GM12801 (cell line): Measurements from ENCODE around the gene ALMS1.

Experiments
- TF ChIP-seq, protein P1 (sequence below): IDR thresholded peaks from one replicate; pipeline ENCODE4 v1.5.1; 2011; ENCODE audit warnings: control low read depth; ENCODE audit not compliant: insufficient read length; ENCODE audit errors: extremely low read depth

Gene ALMS1

DNA sequence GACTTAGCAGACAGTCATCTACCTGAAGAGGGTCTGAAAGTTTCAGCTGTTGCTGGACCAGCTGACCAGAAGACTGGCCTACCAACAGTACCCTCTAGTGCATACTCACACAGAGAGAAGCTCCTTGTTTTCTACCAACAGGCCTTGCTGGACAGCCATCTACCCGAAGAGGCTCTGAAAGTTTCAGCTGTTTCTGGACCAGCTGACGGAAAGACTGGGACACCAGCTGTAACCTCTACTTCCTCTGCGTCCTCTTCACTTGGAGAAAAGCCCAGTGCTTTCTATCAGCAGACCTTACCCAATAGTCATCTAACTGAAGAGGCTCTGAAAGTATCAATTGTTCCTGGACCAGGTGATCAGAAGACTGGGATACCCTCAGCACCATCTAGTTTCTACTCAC is 63.2 kb downstream of the ALMS1 start:
- TF ChIP-seq, protein P1, sequence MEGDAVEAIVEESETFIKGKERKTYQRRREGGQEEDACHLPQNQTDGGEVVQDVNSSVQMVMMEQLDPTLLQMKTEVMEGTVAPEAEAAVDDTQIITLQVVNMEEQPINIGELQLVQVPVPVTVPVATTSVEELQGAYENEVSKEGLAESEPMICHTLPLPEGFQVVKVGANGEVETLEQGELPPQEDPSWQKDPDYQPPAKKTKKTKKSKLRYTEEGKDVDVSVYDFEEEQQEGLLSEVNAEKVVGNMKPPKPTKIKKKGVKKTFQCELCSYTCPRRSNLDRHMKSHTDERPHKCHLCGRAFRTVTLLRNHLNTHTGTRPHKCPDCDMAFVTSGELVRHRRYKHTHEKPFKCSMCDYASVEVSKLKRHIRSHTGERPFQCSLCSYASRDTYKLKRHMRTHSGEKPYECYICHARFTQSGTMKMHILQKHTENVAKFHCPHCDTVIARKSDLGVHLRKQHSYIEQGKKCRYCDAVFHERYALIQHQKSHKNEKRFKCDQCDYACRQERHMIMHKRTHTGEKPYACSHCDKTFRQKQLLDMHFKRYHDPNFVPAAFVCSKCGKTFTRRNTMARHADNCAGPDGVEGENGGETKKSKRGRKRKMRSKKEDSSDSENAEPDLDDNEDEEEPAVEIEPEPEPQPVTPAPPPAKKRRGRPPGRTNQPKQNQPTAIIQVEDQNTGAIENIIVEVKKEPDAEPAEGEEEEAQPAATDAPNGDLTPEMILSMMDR = no peak

DNA sequence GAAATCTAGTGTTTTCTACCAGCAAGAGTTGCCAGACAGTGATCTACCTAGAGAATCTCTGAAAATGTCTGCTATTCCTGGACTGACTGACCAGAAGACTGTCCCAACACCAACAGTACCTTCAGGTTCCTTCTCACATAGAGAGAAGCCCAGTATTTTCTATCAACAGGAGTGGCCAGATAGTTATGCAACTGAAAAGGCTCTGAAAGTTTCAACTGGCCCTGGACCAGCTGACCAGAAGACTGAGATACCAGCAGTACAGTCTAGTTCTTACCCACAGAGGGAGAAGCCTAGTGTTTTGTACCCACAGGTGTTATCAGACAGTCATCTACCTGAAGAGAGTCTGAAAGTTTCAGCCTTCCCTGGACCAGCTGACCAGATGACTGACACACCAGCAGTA is 63.8 kb downstream of the ALMS1 start:
- TF ChIP-seq, protein P1 = no peak

DNA sequence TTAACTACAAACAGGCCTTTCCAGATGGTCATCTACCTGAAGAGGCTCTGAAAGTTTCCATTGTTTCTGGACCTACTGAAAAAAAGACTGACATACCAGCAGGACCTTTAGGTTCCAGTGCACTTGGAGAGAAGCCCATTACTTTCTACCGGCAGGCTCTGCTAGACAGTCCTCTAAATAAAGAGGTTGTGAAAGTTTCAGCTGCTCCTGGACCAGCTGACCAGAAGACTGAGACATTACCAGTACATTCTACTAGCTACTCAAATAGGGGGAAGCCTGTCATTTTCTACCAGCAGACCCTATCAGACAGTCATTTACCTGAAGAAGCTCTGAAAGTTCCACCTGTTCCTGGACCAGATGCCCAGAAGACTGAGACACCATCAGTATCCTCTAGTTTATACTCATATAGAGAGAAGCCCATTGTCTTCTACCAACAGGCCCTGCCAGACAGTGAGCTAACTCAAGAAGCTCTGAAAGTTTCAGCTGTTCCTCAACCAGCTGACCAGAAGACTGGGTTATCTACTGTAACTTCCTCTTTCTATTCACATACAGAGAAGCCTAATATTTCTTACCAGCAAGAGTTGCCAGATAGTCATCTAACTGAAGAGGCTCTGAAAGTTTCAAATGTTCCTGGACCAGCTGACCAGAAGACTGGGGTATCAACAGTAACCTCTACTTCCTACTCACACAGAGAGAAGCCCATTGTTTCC is 65.8 kb downstream of the ALMS1 start:
- TF ChIP-seq, protein P1 = no peak

DNA sequence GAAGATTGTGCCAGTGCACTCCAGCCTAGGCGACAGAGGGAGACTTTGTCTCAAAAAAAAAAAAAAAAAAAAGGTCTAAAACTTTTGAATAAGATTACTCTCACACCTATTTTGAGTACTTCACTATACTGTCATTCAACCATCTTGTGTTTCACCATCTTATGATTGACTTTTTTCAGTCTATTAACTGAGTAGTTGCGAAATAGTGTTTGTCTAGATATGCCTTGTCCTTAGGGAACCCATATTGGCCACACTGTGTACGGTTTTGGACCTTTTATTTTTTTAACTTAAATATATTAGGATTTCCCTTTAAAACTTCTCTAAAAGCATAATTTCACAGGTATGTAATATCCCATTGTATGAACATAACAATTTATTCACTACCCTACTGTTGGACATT is 72.3 kb downstream of the ALMS1 start:
- TF ChIP-seq, protein P1 = no peak

DNA sequence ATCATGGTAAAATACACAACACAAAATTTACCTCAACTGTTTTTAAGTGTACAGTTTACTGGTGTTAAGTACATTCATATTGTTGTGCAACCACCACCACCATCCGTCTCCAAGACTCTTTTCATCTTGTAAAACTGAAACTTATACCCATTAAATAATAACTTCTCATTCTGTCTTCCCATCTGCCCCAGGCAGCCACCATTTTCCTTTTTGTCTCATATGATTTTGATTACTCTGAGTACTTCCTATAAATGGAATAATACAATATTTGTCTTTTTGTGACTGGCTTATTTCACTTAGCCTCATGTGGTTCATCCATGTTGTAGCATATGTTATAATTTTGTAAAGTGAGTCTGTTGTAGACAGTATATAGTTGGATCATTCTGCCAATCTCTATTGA is 82.7 kb downstream of the ALMS1 start:
- TF ChIP-seq, protein P1 = no peak

DNA sequence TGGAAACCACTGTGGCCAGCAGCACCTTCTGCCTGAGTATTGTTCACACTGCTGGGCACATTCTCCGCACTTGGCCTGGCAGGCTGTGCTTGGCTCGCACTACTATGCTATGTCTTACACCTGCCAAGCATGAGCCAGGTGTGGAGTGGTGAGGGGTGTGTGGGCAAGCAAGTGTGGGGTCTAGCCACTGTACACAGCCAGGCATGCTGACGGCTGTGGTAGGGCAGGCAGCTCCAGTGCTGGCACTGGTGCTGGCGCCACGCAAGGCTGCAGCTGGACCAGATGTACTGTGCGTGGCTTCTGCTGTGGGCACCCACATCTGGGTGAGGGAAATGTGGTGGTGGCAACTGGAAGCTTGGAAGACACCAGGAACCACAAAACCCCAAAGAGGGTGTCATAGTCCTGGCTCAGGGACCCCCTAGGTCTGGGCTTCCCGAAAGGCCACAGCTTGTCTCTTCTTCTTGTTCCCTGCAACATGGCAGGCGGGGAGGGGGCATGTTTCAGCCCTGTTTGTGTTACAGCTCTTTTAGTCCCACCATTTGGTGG is 101.5 kb downstream of the ALMS1 start:
- TF ChIP-seq, protein P1 = no peak

DNA sequence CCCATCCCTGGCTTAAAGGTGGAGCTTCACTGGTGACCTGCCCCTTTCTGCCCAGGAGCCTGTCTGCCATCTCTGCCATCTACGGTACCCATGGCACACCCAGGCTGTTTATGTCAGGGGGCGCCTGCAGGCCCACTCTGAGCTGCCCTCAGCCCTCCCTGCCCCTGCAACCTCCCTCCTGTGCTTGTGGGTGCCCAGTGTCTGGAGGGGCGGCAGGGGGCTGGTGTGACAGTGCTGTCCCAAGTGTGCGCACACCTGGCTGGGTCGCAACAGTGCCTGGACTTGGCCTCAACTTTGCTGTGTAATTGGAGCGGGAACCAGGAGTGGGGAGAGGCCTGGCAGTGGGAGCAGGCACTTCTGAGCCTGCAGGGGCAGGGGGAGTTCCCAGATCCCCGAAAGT is 102.4 kb downstream of the ALMS1 start:
- TF ChIP-seq, protein P1 = no peak
